ENCODE results near the gene PKD1L1.
"Not testable (repeated sequence)": the region's sequence is repeated elsewhere in the genome, so short reads cannot be mapped to it uniquely, and the experiment has no call there.

The PKD1L1 gene

GRCh38 chr7:47937711-47938573 is 10.3 kb downstream of the PKD1L1 start:
- no peak for DNase-seq (ENCODE audit: low read depth in 2 of 2)

GRCh38 chr7:47937065-47937687 is 11.1 kb downstream of the PKD1L1 start:
- no peak for DNase-seq (ENCODE audit: low read depth in 2 of 2)

DNA sequence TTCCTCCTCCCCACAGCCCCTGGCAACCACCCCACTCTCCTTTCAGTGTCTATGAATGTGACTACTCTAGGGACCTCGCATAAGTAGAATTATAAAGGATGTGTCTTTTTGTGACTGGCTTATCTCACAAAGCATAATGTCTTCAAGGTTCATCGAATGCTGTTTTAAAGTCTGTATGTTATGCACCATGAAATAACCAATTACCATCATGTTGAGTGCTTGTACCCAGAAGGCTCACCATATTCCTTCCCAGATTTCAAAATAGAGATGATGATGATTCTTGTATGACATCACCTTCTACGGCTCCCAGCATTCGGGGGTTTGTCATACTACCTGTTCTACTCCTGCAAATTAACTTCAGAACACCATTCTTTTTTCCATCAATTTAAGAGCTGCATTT is 11.9 kb downstream of the PKD1L1 start:
- DNase-seq (ENCODE audit: low read depth in 2 of 2), result no peak

DNA sequence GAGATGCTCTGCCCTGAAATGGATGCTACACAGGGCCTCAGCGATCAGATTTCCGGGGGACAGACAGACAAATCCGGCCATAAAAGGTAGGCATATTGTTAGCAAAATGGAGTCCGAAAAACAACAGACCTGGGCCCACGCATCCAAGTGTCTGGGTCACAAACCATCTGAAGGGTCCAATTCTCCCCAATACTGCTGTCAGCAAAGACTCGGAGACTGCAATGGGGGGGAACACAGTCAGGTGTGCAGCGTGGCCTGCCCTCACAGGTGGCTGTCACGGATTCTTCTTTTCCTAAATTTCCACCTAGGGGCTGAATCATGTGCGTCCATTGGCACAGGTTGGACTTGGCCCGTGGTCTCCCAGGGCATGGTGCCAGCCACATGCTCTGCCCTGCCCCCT is 12.9 kb downstream of the PKD1L1 start:
- no peak for DNase-seq (ENCODE audit: low read depth in 2 of 2)

DNA sequence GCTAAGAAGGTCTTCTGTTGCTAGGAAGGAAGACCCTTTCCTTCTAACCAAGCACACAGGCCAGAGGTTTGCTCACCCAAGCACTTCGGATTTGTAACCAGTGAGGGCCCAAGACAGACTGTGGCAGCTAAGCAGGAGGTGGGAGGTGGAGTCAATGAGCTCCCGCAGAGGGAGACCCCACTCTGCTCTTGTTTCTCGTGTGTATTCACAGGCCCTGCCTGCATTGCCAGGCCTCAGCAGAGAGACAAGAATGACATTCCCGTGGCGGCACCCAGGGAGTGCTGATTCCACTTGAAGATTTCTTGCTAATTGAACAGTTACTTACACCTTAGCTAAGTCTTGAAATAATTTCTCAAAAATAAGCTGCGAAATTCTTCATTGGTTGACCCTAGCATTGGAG is 13.4 kb downstream of the PKD1L1 start:
- DNase-seq (ENCODE audit: low read depth in 2 of 2), result no peak

GRCh38 chr7:47933215-47933614 is 15.1 kb downstream of the PKD1L1 start:
- DNase-seq (ENCODE audit: low read depth in 2 of 2), result no peak

DNA sequence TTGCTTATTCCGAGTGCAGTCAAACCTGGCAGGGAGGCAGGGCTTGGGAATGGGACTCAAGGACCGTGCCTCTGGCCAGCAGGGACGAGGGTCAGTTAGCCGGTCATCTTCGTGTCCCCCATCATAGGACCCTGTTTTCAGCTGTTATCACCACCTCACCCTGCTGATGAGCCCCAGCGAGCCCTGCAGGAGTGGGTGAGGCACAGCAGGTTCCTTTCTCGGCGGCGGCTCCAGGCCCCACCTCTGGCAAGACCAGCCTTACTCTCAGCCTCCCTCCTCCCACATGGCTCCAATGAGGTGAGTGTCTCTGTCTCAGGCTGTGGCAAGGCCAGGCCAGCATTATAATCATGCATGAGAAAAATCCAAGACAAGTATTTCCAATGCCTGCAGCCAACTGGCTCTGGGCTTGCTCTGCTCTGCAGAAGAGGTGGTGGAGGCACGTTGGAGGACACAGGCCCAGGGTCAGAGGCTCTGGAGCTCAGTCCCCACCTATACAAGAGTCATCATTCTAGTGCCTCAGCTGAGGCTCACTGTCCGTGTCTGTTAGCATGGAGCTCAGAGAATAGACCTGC is 15.7 kb downstream of the PKD1L1 start:
- no peak for DNase-seq (ENCODE audit: low read depth in 2 of 2)

DNA sequence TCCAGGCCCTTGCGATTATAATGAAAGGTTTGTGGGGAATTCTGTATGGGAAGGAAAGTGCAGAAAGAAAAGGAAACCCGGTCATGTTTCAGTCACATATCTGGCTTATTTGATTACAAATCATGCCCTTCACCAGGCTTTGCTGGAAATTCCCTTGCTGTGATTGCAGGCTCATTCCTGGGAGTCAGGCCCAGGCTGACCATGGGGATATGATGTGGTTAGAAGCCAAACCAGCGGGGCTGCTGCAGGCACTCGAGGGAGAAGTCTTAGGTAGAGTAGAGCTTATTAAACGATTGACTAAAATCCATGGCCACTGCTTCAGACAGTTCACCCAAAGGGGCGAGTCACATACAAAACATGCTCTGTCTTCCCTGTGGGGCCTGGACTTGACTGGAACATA is 16.2 kb downstream of the PKD1L1 start:
- no peak for DNase-seq (ENCODE audit: low read depth in 2 of 2)

DNA sequence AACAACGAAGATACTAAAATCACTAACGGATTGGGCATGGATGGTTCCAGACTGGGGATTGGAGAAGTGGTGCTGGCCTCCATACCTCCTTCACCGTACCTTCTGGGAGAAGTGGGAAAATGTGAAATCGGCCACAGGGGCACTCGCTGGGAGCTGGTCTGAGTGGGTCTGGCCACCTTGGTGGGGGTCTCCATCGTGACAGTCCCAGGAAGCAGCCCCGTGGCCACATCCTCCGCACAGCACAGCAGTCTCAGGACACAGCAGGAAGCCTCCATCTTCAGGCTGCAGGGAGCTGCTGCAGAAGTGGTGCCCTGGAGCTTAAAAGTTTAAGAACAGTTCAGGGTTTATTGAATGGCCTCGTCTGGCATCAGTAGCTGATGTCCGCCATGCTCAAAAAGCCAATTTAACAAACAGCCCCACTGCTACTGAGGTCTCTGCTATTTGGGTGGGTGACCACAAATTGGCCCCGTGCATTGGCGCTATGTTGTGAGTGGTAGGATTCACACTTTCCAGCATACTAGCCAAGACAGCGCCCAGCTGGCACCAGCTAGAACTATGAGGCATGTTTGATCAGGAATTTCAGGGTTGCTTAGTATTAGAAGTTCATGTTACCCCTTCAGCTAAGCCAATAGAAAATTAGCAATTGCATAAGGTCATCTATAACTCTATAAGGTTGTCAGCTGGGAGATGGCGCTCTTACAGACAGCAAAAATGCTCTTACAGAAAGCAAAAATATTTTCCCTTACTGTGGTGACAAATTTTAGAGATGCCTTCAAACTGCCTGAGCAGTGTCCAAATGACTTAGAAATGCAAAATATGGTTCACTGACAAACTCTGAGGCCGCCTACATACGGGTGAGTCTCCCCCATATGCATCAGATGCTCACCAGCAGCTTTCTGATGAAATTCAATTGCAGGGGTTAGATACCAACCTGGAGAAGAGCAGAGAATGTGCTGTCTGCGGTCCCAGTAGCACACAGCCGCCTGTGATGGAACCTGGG is 17.0 kb downstream of the PKD1L1 start:
- DNase-seq (ENCODE audit: low read depth in 2 of 2), result no peak

DNA sequence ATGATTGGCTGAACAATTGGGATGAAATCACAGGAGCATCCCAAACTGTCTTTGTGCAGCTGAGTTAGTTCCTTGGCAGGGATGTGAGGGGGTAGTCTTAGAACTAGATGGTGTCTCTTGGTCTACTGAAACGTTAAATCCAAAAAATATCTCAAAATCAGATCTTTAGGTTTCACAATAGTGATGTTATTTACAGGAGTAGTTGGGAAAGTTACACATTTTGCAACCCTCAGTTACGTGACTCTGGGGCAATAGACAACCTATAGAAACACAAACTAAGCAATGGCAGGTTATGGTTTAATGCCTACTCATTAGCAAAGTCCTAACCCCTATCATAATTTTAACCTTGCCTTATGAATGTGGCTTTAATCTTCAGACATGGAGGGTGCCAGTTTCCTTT is 24.0 kb downstream of the PKD1L1 start:
- DNase-seq (ENCODE audit: low read depth in 2 of 2), result no peak

DNA sequence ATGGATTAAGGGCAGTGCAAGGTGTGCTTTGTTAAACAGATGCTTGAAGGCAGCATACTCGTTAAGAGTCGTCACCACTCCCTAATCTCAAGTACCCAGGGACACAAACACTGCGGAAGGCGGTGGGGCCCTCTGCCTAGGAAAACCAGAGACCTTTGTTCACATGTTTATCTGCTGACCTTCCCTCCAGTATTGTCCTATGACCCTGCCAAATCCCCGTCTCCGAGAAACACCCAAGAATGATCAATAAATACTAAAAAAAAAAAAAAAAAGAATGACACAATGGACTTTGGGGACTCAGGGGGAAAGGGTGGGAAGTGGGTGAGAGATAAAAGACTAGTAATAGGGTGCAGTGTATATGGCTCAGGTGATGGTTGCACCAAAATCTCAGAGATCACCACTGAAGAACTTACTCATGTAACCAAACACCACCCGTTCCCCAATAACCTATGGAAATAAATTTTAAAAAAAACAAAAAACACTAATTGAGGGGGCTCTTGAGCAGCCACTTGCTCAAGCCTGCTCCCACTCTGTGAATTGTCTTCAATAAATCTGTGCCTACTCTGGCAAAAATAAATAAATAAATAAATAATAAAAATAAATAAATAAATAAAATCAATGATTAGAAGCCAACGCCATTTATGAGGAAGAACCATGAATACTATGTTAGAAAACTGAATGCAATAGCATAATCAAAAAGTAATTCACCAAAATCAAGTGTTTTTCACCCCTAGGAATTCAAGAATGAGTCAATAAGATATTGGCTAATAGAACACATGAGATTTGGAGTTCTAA is 25.0 kb downstream of the PKD1L1 start:
- DNase-seq (ENCODE audit: low read depth in 2 of 2), result not testable (repeated sequence)

- not testable (repeated sequence) for DNase-seq (ENCODE audit: low read depth in 2 of 2)
Measured at GRCh38 chr7:47916514-47916913, 31.8 kb downstream of the PKD1L1 start.

GRCh38 chr7:47915616-47915976 is 32.7 kb downstream of the PKD1L1 start:
- DNase-seq (ENCODE audit: low read depth in 2 of 2), result no peak

DNA sequence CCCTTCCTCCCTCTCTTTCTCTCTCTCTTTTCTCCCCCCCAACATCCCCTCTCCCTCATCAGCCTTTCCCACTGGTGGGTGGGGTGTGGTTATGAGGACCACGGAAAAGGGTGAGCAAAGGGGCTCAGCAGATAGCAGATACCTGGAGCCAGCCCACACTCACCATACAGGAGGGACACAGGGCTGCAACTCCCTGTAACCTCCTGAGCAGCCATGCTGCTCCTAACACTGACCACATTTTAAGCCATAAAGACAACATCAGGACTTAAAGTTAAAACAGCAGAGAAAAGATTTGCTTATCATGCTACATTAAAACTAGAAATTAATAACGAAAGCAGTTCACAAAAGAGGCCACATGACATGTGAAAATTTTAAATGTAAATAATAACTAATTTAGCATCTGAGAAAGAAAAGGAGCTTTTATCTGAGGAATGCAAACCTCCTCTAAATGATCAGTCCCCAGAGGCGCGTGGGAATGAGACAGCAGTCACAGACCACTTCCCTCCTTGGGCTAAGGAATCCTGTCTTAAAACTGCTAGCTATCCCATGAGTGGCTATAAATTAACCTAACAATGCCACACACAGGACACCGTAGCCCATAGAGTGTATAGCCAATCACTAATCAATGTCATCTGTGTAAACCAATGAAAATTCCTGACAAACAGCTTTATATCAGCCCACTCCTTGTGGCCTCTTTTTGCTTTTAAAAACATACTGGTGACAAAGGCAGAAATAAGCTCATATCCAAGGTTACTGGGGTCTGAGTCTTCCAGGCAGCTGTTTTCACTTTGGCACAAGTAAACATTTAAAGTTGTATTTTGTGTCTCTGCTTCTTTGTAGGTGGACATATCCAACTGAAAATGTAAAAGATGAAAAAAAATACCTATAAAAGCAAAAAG is 33.3 kb downstream of the PKD1L1 start:
- DNase-seq (ENCODE audit: low read depth in 2 of 2), result no peak

DNA sequence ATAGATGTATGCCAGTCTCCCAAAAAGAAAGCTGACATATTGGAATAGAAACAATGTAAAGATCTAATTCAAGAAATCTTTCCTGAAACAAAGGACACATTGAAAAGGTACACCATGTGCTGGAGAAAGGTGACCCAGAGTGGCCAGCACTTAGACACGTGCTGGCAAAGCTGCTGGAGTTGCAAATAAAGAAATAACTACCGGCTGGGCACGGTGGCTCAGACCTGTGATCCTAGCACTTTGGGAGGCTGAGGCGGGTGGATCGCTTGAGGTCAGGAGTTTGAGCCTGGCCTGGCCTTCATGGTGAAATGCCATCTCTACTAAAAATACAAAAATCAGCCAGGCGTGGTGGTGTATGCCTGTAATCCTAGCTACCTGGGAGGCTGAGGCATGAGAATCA is 35.9 kb downstream of the PKD1L1 start:
- DNase-seq (ENCODE audit: low read depth in 2 of 2), result no peak

- no peak for DNase-seq (ENCODE audit: low read depth in 2 of 2)
Measured at GRCh38 chr7:47908720-47909119, 39.5 kb downstream of the PKD1L1 start.

DNA sequence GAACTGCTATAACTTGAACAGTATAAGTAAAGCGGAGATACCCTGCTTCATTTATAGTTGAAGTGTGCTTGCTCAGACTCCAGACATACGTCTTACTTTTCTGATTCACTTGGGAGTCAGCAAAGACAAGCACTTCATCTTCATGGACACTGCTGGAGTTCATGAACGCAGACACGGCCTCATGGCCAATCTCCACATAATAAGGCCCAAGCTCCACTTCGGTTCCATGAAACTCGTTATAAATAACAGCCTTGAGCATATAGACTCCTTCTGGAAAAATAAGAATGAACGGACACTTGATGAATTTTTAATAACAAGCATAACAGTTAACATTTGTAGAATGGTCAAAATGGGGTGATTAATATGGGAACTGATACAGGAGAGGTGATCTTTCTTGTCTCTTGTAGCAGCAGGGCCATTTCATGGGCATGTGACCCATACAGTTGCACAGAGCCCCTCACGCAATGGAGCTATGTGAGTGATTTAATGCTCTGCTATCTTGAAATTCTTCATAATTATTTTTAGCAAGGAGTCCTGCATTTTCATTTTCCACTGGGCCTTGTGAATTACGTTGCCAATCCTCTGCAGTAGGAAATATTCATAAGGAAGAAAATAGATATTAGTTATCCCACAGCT is 40.2 kb downstream of the PKD1L1 start:
- no peak for DNase-seq (ENCODE audit: low read depth in 2 of 2)

DNA sequence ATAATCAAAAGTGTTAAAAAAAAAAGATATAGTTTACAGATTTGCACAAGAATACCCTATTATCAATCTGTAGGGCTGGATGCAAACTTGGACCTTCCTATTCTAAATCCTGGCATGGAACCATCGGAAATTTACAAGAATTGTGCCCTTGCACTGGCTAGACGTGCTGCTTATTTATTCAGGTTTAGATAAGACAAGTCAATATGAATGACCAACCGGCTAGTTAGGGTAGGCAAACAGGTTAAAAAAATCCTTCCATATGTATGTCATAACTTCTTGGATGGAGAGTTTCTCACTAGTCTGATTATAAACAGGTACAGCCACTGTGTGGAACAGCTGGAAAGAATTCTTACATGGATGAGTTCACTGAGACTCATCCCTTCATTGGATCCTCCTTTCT is 41.4 kb downstream of the PKD1L1 start:
- DNase-seq (ENCODE audit: low read depth in 2 of 2), result no peak

DNA sequence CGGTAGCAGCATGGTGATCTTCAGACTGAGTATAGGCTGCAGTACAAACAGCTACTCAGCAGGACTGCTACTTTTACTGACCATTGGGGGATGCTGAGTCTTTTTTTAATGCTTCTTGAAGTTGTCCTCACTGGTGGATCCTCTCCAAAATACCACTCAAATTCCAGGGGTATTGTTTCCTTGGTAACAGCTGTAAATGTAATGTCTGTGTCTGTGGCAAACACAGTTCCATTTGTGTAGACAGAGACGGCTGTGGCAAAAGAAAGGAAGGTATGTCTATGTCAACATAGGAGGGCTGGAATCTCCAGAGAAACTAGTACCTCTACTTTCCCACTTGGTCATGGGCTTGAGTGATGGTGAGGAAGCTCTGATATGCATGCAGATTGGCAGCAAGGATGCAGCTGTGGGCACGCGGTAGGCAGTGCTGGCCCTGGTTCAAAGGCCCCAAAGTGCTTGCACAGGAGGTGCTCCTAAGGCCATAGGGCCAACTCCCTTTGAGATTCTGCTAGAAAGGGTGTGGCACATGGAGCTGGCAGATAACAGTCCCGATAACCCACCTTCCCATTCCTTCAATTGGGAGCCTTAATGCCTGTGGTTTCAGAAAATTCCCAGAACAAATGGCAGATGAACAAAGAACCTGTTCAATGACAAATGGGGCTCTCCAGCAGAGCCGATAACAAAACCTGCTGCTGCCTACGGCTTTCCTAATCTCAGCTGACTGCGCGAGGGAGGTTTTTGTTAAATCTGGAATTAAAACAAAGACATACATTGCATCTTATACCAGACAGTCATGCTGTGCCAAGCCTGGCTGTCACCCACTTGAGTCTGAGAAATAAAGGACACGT is 43.0 kb downstream of the PKD1L1 start:
- no peak for DNase-seq (ENCODE audit: low read depth in 2 of 2)
